ENCODE results near the gene DNM1.

DNM1 gene

DNA sequence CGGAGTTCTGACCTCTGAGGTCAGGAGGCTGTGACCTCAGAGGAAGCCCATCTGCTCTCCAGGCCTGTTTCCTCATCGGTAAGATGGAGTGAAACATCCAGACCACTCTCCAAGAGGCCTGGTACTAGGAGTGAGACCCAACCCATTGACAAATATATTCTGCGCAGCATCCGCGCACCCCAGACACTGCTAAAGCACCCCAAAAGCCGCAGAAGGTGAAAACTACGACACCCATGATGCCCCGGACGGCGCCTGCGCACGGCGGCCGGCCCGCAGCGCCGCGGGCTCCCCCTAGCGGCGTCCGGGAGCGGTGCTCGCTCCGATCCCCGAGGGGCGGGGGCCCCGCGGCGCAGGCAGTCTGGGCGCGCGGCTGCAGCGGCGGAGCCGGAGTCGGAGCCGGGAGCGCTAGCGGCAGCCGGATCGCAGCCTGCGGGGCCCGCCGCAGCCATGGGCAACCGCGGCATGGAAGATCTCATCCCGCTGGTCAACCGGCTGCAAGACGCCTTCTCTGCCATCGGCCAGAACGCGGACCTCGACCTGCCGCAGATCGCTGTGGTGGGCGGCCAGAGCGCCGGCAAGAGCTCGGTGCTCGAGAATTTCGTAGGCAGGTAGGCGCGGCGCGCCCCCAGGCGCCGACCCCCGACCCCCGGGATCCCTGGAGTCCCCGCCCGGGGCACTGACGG, at the start of gene DNM1:
Gene DNM1, plus strand, starts transcription at position 356 of the 683 bp plus-strand sequence. Its CDS starts 92 bp downstream, at position 448.
- peak; percentile 19 to 40 for DNase-seq (ENCODE audit: low read depth in 2 of 2)

- DNase-seq (ENCODE audit: low read depth in 2 of 2), result no peak
These were observed 49.1 kb upstream of the DNM1 start for GRCh38 chr9:128153947-128154695.

GRCh38 chr9:128155736-128156500, 47.3 kb upstream of the DNM1 start:
- no peak for DNase-seq (ENCODE audit: low read depth in 2 of 2)

- DNase-seq (ENCODE audit: low read depth in 2 of 2), result no peak
These were observed 43.7 kb upstream of the DNM1 start for GRCh38 chr9:128159522-128159783.

DNA sequence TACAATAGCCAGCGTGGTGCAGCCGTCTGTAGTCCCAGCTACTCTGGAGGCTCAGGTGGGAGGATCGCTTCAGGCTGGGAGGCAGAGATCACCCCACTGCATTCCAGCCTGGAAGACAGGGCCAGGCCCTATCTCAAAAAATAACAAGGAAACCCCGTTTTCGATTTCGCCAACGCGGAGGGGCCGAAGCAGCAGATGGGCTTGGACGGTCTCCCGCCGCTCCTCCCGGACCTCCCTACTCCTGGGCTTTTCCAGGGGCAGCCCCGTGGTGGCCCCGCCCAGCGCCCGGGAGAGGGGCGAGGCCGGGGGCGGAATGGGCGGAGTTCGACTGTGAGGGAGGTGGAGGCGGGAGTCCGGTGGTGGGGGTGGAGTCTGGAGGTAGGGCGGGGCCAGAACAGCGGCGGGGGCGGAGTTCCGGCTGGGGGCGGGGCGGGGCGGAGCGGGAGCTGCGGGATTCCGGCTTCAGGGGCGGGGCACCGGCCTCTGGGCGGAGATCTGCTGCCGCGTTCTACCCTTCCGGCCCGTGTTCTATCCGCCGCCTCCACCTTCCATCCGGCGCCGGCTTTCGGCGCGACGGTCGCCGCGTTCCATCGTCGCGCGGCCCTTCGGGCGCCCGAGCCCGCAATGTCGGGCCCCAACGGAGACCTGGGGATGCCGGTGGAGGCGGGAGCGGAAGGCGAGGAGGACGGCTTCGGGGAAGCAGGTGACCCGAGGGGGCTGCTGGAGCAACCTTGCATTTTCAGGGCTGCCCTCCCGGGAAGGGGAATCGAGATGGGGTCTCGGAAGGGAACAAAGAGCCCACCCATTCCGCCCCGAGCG, 43.2 kb upstream of the DNM1 start, which contains the start of gene BBLN:
Gene BBLN, plus strand, starts transcription at position 482 of the 819 bp plus-strand sequence. Its CDS starts 143 bp downstream, at position 625.
- peak; percentile 83 to 88 for DNase-seq (ENCODE audit: low read depth in 2 of 2)

DNA sequence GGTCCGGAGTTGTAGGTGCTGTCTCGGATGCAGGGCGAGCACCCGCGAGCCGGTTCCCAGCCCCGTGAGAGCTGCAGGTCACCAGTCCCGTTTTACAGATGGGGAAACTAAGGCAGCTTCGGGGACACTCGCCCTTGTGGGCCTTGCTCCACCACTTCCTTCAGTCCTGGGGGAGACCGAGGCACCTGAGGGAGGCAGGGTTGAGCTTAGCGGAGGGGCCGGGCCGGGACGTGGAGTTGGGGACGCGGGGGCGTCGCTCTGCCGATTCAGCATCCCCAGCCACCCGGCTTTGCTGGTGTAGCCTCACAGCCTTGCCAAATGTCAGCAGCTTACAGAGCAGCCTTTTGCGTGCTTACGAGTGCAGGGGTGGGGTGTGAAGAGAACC, 42.6 kb upstream of the DNM1 start:
- DNase-seq (ENCODE audit: low read depth in 2 of 2), result peak; percentile 32 to 42

GRCh38 chr9:128161215-128161902, 41.8 kb upstream of the DNM1 start:
- DNase-seq (ENCODE audit: low read depth in 2 of 2), result no peak

DNA sequence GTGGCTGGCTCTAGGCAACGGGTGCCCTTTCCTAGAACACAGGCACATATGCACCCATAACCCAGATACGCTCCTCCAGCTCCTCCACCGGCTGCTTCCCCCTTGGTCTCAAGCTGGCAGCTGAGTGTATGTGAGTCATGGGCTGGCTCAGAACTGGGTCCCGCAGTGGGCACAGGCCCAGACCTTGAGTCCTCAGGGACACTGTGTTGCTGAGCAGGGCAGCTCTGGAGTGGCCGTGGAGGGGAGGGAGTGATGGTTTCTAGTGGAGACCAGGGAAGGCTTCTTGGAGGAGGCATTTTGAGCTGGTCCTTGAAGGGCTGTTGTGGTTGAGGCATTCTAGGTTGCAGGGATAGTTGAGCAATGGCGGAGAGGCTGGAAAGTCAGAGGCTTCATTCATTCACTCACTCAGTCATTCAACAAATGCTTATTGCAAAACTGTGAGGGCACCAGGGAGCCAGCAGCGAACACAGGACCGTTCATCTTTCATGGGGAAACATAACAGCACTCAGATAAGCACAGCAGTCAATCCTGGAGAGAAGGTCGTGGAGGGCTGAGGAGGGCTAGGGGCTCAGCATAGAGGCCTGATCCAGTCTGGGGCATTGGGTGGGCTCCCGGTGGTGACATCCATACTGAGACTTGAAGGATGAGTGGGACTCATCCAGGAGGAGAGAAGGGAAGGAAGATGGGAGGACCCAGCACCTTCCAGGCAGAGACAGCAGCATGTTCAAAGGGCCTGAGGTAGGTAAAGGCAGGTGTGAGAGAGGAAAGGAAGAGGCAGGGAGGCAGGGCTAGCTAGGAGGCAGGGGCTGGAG, 40.8 kb upstream of the DNM1 start:
- DNase-seq (ENCODE audit: low read depth in 2 of 2), result no peak

GRCh38 chr9:128163027-128163515, 40.1 kb upstream of the DNM1 start:
- no peak for DNase-seq (ENCODE audit: low read depth in 2 of 2)

GRCh38 chr9:128163523-128164306, 39.5 kb upstream of the DNM1 start:
- DNase-seq (ENCODE audit: low read depth in 2 of 2), result no peak

- DNase-seq (ENCODE audit: low read depth in 2 of 2), result no peak
These were observed 38.8 kb upstream of the DNM1 start for GRCh38 chr9:128164307-128164885.

GRCh38 chr9:128166169-128166568, 37.0 kb upstream of the DNM1 start:
- DNase-seq (ENCODE audit: low read depth in 2 of 2), result no peak

GRCh38 chr9:128167209-128167608, 36.0 kb upstream of the DNM1 start:
- no peak for DNase-seq (ENCODE audit: low read depth in 2 of 2)

DNA sequence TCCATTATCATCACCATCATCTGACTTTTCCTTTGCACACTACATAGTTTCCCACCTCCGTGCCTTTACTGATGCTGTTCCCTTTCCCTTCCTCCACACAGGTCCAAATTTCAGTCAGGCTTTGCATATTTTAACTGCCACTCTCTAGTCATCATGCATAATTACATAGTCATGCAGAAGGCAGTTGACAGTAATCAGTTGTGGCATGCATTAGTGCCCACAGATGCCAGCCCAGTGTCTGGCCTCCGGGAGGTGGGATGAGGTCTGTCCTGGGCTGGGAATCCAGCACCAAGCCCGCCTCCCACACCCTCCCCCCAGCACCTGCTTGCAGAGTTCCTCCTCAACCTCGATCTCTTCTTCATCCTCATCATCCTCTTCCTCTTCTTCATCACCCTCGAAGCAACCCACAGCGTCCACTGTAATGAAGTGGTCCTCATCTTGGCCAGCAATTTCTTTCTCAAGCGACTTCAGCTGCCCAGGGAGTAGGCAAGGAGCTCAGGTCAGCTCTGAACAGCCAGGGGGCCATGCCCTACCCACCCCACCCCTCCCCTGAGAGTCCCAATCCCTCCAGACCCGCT, 34.4 kb upstream of the DNM1 start:
- no peak for DNase-seq (ENCODE audit: low read depth in 2 of 2)

DNA sequence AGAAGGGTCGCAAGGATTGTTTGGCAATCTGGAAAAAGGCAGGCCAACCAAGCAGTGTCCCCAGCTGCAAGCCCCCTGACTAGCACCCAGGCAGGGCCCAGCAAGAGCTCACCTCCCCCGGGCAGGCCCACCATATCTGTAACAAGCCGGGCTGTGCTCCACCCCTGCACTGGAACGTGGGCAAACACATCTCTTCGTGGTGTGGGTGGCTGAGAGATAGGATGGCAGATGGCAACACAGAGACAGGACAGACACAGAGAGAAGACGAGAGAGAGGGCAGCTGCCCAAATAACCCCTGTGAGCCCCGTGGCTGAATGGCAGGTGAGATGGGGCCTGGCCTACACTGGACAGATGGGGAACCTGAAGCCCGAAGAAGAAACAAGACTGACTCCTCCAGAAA, 33.7 kb upstream of the DNM1 start:
- no peak for DNase-seq (ENCODE audit: low read depth in 2 of 2)

DNA sequence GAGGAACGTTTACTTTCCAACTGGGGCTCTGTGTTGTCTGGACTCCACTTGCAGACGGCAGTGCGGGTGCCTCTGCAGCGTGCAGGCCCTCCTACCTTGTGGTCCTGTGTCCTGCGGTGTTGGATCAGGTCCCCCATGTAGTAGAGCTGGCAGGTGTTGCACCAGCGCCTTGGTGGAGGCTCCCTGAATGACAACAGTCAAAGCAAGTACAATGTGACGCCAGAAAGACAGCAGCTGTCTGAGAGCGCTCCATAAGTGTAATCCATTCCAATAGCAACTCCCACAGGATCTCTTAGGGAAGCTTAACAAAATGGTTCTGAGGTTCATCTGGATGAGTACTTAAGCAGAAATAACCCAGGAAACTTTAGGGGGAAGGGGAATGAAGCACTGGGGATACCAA, 33.3 kb upstream of the DNM1 start:
- no peak for DNase-seq (ENCODE audit: low read depth in 2 of 2)

- no peak for DNase-seq (ENCODE audit: low read depth in 2 of 2)
These were observed 29.1 kb upstream of the DNM1 start for GRCh38 chr9:128174062-128174461.

GRCh38 chr9:128175102-128175563, 28.0 kb upstream of the DNM1 start:
- no peak for DNase-seq (ENCODE audit: low read depth in 2 of 2)

DNA sequence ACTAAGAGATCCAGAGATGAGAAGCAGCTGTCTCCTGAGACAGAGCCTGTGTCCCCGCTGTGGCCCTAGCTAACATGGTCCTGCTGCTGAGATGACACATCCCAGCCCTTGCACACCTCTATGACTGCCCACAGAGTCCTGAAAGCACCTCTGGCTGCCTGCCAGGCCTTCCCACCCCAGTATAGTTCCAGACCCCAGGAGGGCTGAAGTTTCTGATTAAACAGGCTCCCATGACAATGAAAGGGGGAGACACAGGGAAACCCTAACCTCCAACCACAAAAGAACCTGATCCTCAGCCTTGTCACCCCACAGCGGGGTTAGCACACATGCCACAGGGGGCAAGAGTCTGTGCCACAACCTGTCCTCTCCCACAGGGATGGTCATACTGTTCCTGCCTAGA, 27.5 kb upstream of the DNM1 start:
- DNase-seq (ENCODE audit: low read depth in 2 of 2), result no peak
